GM13976 (cell line): ENCODE results near the gene RTEL1.

Experiments
- DNase-seq: peaks from one replicate; pipeline ENCODE4 v3.0.0; 2012; ENCODE audit warnings: low spot score
- CTCF ChIP-seq: IDR thresholded peaks from 2 replicates; pipeline ENCODE4 v1.5.1; 2012; ENCODE audit warnings: borderline replicate concordance, mild to moderate bottlenecking; ENCODE audit not compliant: insufficient read depth; ENCODE audit errors: extremely low read depth, missing control alignments, control extremely low read depth
- in situ Hi-C: fragments of 300-500 bp; cut with MboI; formaldehyde crosslinking; loops from one replicate; pipeline ENCODE4 v1.12.0; 2022; ENCODE audit warnings: low sequenced_read_pairs, mixed read lengths, inconsistent platforms; ENCODE audit not compliant: unreplicated experiment

The RTEL1 gene

GRCh38 chr20:63617092-63617875, 40.8 kb upstream of the RTEL1 start:
- DNase-seq, result no peak
- no peak for TF ChIP-seq CTCF
- in situ Hi-C loops, result no loop called here

- no peak for TF ChIP-seq CTCF
- no peak for DNase-seq
- in situ Hi-C loops, result no loop called here
Measured at GRCh38 chr20:63617876-63618265, 40.2 kb upstream of the RTEL1 start.

- DNase-seq, result no peak
- in situ Hi-C loops, result no loop called here
- TF ChIP-seq CTCF, result no peak
Measured at GRCh38 chr20:63618291-63618980, 39.7 kb upstream of the RTEL1 start.

GRCh38 chr20:63619086-63619485, 39.0 kb upstream of the RTEL1 start:
- DNase-seq, result no peak
- in situ Hi-C loops, result no loop called here
- TF ChIP-seq CTCF, result no peak

GRCh38 chr20:63619505-63619904, 38.6 kb upstream of the RTEL1 start:
- in situ Hi-C loops, result no loop called here
- no peak for DNase-seq
- no peak for TF ChIP-seq CTCF

GRCh38 chr20:63620991-63621390, 37.1 kb upstream of the RTEL1 start:
- DNase-seq, result no peak
- in situ Hi-C loops, result no loop called here
- no peak for TF ChIP-seq CTCF
